ENCODE results near the gene KDM4C. TPM values are rescaled to one million over a fixed set of nuclear protein-coding genes. Genes with fewer than 3 reads are reported as not detected.

The KDM4C gene
- total RNA-seq, 1 experiment from 2014 or later = 17.0 TPM

DNA sequence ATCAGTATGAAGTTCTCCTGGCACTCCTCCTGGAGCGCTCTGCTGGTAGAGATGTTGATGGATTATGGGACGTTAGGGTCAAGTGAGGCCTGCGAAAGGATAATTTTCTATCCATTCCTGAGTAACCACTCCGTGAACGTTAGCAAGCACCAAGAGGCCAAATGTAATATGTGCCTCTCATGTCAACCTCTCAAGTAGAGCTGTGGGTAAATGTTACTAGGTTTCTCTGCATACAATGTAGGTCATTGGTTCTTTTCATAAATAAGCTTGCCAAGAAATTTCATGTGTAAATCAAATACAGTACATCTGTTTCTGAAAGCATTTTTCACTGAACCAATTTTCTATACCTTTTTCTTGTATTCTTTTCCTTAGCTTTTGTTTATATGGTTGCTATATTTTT lies 126.3 kb downstream of the KDM4C start:
- H3K4me3 ChIP-seq = no peak overlapping the region
- H3K27me3 ChIP-seq = no peaks in the 10 kb centered on the region
- no peaks in the 10 kb centered on the region for H3K36me3 ChIP-seq
- no peaks in the 10 kb centered on the region for H3K4me1 ChIP-seq
- no peaks in the 10 kb centered on the region for H3K9me3 ChIP-seq (replicated peaks)
- H3K27ac ChIP-seq = no peak overlapping the region
- DNase-seq = no peak

DNA sequence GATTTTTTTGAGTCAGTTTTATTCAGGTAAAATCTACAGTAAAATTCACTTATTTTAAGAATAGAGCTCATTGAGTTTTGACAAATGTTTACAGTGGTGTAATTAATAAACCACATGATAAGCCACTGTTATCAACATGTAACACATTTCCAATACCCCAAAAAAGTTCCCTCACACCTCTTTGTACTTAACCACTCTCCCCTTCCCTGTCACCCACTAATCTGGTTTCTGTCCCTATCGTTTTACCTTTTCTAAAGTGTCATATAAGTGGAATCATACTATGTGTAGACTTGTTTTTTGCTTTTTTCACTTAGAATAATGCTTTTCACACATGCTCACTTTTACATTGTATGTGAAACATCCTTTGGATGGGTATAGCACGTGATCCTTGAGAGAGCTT lies 127.2 kb downstream of the KDM4C start:
- Histone ChIP-seq H3K27ac (no peak overlapping the region), H3K9me3 (replicated peaks) (no peaks in the 10 kb centered on the region), H3K4me3 (no peak overlapping the region), H3K36me3 (no peaks in the 10 kb centered on the region), H3K27me3 (no peaks in the 10 kb centered on the region), H3K4me1 (no peaks in the 10 kb centered on the region)
- DNase-seq = no peak

DNA sequence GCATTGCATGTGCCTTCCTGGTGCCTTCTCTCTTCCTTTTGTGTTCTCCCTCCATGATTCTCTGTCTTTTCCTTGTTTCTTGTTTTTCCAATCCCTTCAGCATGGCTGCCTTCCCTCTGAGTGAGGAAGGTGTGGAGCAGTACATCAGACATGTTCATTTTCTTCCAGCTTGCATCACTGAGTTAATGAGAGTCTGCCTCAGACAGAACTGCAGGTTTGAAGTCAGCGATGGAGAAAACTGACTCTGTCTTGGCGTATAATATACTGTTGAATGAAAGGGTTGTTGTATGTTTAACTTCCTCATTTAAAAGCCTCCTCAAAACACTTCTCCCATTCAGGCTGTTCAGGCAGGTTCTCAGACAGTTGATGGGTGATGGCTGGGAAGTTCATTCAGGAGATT lies 129.3 kb downstream of the KDM4C start:
- H3K9me3 ChIP-seq (replicated peaks) = no peaks in the 10 kb centered on the region

DNA sequence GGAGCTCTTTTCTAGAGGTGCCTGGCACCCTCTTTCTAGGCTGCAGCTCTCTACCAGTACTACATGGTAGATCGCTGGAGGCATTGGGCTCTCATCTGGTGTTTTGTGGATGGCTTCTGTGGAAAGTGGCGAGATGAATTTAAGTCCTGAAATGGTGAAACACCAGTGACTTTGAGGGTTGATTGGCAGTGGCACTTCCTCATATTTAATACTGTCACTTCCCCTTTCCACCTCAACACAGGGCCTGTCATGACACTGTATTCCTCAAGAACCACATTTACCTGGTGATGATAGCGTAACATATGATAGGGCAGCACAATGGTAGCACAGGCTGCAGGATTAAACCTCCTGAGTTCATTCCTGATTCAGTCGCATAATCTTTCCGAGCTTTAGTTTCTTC lies 132.1 kb downstream of the KDM4C start:
- DNase-seq = no peak
- no peaks in the 10 kb centered on the region for H3K36me3 ChIP-seq

More for the DNA sequence above, 129.3 kb downstream of the KDM4C start:
- DNase-seq = no peak
- Histone ChIP-seq H3K27me3 (no peaks in the 10 kb centered on the region), H3K4me3 (no peak overlapping the region), H3K27ac (no peak overlapping the region), H3K4me1 (no peaks in the 10 kb centered on the region), H3K36me3 (no peaks in the 10 kb centered on the region)

DNA sequence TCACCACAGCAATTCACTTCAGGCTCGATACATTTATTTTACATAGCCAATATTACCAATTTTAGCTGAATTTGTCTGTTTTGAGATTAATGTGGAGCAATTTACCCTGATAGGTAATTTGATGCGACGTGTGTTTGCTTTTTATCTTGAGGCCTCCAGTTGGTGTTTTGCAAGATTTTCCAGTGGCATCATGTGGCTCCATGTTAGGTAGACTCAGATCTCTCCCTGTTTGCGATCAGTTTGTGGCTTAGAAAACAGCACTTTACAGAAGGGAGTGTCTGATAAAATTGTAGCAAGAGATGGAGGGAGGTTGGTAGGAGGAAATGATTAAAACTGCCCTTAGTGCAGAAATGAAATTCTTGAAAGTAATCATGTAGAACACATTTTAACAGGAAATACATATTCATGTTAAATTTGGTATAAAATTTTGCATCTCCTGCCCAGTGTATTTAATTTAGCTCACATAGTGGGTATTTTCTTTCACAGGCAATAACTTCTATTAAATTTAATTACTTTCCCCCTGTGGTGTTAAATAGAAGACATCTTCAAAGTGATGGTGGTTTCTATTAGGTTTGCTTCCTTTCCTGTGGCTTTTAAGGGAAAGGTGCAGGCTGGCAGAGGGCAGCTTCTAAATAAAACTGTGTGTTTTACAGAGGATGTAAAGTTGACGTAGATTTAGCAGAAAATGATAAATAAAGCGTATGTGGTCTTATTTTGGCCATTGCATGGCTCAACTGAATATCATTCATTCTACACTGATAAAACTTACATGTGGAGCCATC lies 135.8 kb downstream of the KDM4C start:
- Histone ChIP-seq H3K27me3 (no peaks in the 10 kb centered on the region), H3K36me3 (no peaks in the 10 kb centered on the region), H3K27ac (no peak overlapping the region), H3K4me1 (no peaks in the 10 kb centered on the region), H3K9me3 (replicated peaks) (no peaks in the 10 kb centered on the region), H3K4me3 (no peak overlapping the region)
- DNase-seq = no peak

More for the DNA sequence above, 132.1 kb downstream of the KDM4C start:
- Histone ChIP-seq H3K9me3 (replicated peaks) (no peaks in the 10 kb centered on the region), H3K27ac (no peak overlapping the region), H3K27me3 (no peaks in the 10 kb centered on the region), H3K4me1 (no peaks in the 10 kb centered on the region), H3K4me3 (no peak overlapping the region)

DNA sequence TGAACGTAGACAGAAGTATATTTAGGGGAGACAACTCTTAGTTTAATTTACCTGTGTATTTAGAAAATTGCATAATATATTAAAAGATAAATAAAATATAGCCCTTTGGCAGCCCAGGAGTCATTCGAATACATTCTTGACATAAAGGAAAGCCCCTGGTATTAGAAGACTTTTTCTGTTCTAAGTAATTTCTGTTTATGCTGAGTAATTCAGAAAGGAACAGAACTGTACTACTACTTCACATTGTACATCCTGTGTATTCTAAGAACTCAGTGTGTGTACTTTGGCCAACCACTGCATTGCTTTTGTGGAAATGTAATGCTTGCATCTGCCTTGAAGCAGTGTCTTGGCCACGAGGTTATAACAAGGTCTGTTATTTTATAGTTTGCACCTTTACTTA lies 136.4 kb downstream of the KDM4C start:
- no peak overlapping the region for H3K4me3 ChIP-seq

DNA sequence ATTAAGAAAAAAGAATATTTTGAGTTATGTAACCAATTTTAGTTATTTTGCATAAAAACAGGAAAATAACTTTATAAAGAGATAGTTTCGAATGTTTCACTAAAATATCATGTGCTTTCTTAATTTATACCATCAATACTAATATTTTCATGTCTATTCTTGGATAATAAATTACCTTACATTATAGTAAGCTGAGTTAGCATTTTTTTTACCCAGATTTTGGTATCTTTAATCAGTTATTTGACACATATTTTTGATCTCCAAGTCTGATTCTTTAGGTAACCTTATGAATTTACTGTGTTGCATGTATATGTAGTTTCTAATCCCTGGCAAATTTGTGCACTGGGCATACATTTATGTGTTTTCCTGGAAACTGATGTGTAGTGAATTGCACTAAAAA lies 138.0 kb downstream of the KDM4C start:
- no peak overlapping the region for H3K4me3 ChIP-seq
- H3K36me3 ChIP-seq = no peaks in the 10 kb centered on the region
- no peaks in the 10 kb centered on the region for H3K9me3 ChIP-seq (replicated peaks)
- H3K27ac ChIP-seq = no peak overlapping the region
- no peaks in the 10 kb centered on the region for H3K4me1 ChIP-seq
- H3K27me3 ChIP-seq = no peaks in the 10 kb centered on the region
- DNase-seq = no peak

More for the DNA sequence above, 136.4 kb downstream of the KDM4C start:
- Histone ChIP-seq H3K27ac (no peak overlapping the region), H3K36me3 (no peaks in the 10 kb centered on the region), H3K9me3 (replicated peaks) (no peaks in the 10 kb centered on the region), H3K27me3 (no peaks in the 10 kb centered on the region), H3K4me1 (no peaks in the 10 kb centered on the region)
- DNase-seq = no peak

DNA sequence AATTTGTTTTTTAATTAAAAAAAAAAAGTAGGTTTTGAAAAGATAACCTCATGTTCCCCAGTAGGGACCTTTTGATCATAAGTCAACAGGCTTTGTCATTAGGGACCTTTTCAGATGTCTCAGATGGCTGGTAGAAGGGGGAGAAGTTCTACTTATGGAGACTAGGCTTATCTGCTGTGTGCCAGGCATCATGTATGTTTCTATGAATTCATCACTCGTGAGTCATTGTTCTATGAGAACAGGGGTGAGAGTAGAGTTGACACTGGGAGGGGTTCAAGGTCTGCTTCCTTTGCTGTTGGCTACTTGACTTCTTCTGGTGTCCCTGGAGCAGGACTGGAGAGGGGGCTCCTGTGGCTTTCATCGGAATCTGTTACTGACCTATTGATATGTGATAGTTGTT lies 138.8 kb downstream of the KDM4C start:
- Histone ChIP-seq H3K4me3 (no peak overlapping the region), H3K4me1 (no peaks in the 10 kb centered on the region), H3K9me3 (replicated peaks) (no peaks in the 10 kb centered on the region), H3K27me3 (no peaks in the 10 kb centered on the region), H3K27ac (no peak overlapping the region), H3K36me3 (no peaks in the 10 kb centered on the region)
- DNase-seq = no peak

DNA sequence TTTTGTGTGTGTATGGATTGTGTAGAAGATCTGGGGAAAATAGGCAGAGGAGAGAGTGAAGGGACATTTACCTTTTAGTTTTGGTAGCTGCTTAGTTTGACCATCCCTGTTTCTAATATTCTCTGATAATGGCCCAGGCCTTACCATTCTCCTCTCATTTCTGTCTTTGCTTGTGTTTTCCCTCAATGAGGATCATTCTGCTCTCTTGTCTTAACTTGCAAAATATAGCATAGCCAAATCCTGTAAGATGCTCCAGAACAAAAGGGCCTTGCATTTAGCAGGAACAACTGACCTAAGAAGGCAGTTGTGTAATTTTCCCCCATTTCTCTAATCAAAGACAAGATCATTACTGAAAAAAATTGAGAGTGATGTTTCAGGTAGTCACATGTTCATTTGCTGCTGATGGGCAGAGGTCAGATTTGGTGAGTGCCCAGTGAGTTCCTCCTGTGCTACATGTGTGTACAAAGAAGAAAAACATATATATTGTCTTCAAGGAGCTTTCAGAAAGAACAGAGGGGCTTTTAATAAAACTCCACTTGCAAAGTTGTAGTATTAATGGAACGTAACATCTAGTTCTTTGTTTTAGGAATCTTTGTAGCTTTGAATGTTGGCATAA lies 139.5 kb downstream of the KDM4C start:
- Histone ChIP-seq H3K36me3 (no peaks in the 10 kb centered on the region), H3K27me3 (no peaks in the 10 kb centered on the region), H3K4me1 (no peaks in the 10 kb centered on the region), H3K9me3 (replicated peaks) (no peaks in the 10 kb centered on the region), H3K4me3 (no peak overlapping the region), H3K27ac (no peak overlapping the region)
- DNase-seq = no peak

DNA sequence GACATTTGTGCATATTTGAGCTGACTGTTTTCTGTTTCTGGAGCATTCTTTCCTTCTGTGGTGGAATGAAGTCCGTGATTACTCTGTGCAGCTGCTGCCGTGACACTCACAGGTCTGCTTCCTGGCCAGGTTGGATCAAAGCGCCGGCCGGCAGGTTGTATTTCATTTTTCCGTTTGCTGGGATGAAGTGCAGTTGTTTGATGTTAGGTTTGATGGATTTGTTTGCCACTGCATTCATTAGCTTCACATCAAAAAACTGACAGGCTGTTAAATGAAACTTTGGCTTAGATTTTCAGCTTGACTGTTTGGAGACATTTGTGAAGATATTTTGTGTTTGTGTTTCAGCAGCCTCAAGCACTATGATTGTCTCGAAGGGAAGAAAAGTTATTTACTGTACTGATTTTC lies 140.1 kb downstream of the KDM4C start:
- no peak for DNase-seq
- no peak overlapping the region for H3K4me3 ChIP-seq
- no peaks in the 10 kb centered on the region for H3K36me3 ChIP-seq
- no peaks in the 10 kb centered on the region for H3K4me1 ChIP-seq
- H3K27me3 ChIP-seq = no peaks in the 10 kb centered on the region
- no peaks in the 10 kb centered on the region for H3K9me3 ChIP-seq (replicated peaks)
- no peak overlapping the region for H3K27ac ChIP-seq

DNA sequence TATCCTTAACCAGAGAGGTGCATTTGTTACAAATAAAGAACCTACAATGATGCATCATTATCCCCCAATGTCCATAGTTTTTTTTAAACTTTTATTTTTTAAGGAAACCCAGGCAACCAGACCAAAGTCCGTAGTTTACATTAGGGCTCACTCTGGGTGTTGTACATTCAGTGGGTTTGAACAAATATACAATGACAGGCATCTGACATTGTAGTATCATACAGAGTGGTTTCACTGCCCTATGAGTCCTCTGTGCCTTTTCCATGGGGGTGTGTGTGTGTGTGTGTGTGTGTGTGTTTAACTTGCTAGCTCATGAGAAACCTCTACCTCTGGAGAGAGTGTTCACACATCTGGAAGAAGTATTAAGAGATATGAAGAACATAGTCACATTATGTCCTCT lies 141.5 kb downstream of the KDM4C start:
- Histone ChIP-seq H3K9me3 (replicated peaks) (no peaks in the 10 kb centered on the region), H3K27ac (no peak overlapping the region), H3K27me3 (no peaks in the 10 kb centered on the region), H3K36me3 (no peaks in the 10 kb centered on the region), H3K4me3 (no peak overlapping the region), H3K4me1 (no peaks in the 10 kb centered on the region)
- DNase-seq = no peak

DNA sequence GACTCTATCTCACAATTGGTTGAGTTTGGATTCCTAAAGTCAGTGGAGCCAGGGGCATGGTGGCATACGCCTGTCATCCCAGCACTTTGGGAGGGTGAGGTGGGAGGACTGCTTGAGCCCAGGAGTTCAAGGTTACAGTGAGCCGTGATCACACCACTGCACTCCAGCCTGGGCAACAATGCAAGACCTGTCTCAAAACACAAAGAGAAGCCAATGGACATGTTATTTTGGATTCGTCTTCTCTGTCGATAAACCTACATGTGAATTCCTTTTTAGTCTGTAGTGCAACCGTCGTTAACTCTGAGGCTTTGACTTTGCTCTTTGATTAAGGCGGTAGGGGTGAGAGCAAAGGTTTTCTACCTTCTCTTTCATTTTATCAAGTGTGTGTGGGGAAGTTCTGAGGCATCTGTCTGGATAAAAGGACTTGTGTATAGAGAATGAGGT lies 142.7 kb downstream of the KDM4C start:
- Histone ChIP-seq H3K4me1 (0 out of 2 replicates have a peak, but pooled peaks cover 2% of the 10 kb centered on the region), H3K27ac (no peak overlapping the region), H3K9me3 (replicated peaks) (no peaks in the 10 kb centered on the region), H3K4me3 (no peak overlapping the region), H3K36me3 (no peaks in the 10 kb centered on the region), H3K27me3 (no peaks in the 10 kb centered on the region)
- DNase-seq = no peak

DNA sequence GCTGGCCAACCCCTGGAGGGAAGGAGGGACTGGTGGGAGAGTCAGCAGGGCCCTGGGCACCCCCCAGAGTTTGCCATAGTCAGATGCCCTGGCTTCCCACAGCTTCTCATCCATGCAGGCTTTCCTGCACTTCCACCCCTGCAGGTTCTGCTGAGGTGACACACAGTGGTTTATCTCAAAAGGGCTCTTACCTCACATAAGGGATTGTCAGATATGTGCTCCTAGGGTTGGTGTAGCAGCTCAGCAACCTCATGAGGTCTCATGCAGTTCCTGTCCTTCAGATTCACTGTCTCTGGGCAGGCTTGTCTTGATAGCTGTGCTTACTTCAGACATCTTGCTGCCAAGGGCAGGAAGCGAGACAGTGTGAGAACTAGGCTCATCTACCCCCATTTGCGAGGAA lies 143.4 kb downstream of the KDM4C start:
- Histone ChIP-seq H3K36me3 (no peaks in the 10 kb centered on the region), H3K9me3 (replicated peaks) (no peaks in the 10 kb centered on the region), H3K27me3 (no peaks in the 10 kb centered on the region), H3K27ac (no peak overlapping the region), H3K4me3 (no peak overlapping the region), H3K4me1 (0 out of 2 replicates have a peak, but pooled peaks cover 2% of the 10 kb centered on the region)
- DNase-seq = no peak

DNA sequence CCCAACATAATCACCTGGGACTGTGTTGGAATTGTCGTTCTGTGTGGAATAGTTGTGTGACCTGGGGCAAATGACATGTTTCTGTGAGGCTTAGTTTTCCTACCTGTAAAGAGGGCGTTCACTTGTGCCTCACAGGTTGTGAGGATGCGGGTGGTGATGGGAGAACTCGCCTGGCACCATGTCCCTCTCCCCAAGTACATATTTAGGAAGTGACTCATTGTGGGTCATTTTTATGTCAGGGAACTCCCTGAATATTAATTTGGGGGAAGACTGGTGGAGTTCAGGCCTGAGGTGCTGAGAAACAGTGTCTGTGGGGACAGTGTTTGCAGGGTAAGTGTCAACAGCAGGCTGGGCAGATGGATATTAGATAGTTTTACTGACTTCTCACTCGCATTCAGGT lies 144.7 kb downstream of the KDM4C start:
- no peak overlapping the region for H3K4me3 ChIP-seq
- no peak overlapping the region for H3K27ac ChIP-seq
- no peaks in the 10 kb centered on the region for H3K9me3 ChIP-seq (replicated peaks)
- no peak for DNase-seq
- H3K36me3 ChIP-seq = no peaks in the 10 kb centered on the region
- no peaks in the 10 kb centered on the region for H3K27me3 ChIP-seq
- H3K4me1 ChIP-seq = 0 out of 2 replicates have a peak, but pooled peaks cover 2% of the 10 kb centered on the region

DNA sequence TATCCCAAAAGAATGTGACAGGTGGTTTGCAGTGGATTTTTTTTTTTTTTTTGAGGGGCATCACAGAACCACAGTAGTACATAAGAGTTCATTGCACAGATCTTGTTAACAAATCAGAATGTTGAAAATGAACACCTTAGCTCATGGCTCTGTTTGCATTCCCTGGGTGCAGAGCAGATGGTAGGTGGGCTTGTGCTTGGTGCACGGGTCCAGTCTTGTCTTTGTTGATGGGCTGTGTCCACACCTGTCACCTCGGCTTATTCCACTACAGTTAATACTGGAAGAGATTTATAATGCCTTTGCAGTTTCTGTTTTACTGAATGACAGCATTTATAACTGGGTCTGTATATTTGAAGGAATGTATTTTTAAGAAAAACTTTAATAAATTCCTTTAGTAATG lies 146.6 kb downstream of the KDM4C start:
- H3K4me1 ChIP-seq = 0 out of 2 replicates have a peak, but pooled peaks cover 2% of the 10 kb centered on the region
- H3K27ac ChIP-seq = no peak overlapping the region
- H3K9me3 ChIP-seq (replicated peaks) = no peaks in the 10 kb centered on the region
- H3K36me3 ChIP-seq = no peaks in the 10 kb centered on the region
- no peaks in the 10 kb centered on the region for H3K27me3 ChIP-seq
- no peak for DNase-seq
- H3K4me3 ChIP-seq = no peak overlapping the region

All from SJCRH30 (cell line).